Measurements from ENCODE around the gene RGS8.
"Not testable (repeated sequence)": the region's sequence is repeated elsewhere in the genome, so short reads cannot be mapped to it uniquely, and the experiment has no call there.

RGS8 gene

GRCh38 chr1:182693139-182693538 is 8.8 kb upstream of the RGS8 start:
- not testable (repeated sequence) for H3K9me3 Mint-ChIP-seq; ATAC-seq (replicated peaks; ENCODE audit: extremely low read depth, poor library complexity, severe bottlenecking); DNase-seq (ENCODE audit: low spot score in 2 of 2); H3K27ac Mint-ChIP-seq (ENCODE audit: low read depth); H3K4me1 Mint-ChIP-seq; H3K4me3 Mint-ChIP-seq; H3K36me3 Mint-ChIP-seq (ENCODE audit: insufficient read depth)
- peaks cover 19% of the 10 kb centered on the region for H3K27me3 Mint-ChIP-seq

GRCh38 chr1:182690886-182691443 is 6.6 kb upstream of the RGS8 start:
- Mint-ChIP-seq H3K27me3 (peaks cover 26% of the 10 kb centered on the region), H3K4me3 (no peak overlapping the region), H3K4me1 (no peaks in the 10 kb centered on the region), H3K9me3 (no peaks in the 10 kb centered on the region), H3K36me3 (ENCODE audit: insufficient read depth) (no peaks in the 10 kb centered on the region), H3K27ac (ENCODE audit: low read depth) (no peak overlapping the region)
- ATAC-seq (replicated peaks; ENCODE audit: extremely low read depth, poor library complexity, severe bottlenecking), result no peak
- no peak for DNase-seq (ENCODE audit: low spot score in 2 of 2)

GRCh38 chr1:182688436-182689205 is 4.2 kb upstream of the RGS8 start:
- H3K4me1 Mint-ChIP-seq, result no peaks in the 10 kb centered on the region
- no peaks in the 10 kb centered on the region for H3K9me3 Mint-ChIP-seq
- peaks cover 33% of the 10 kb centered on the region for H3K27me3 Mint-ChIP-seq
- H3K36me3 Mint-ChIP-seq (ENCODE audit: insufficient read depth), result no peaks in the 10 kb centered on the region
- no peak overlapping the region for H3K27ac Mint-ChIP-seq (ENCODE audit: low read depth)
- no peak overlapping the region for H3K4me3 Mint-ChIP-seq
- no peak for DNase-seq (ENCODE audit: low spot score in 2 of 2)
- no peak for ATAC-seq (replicated peaks; ENCODE audit: extremely low read depth, poor library complexity, severe bottlenecking)

- H3K36me3 Mint-ChIP-seq (ENCODE audit: insufficient read depth), result no peaks in the 10 kb centered on the region
- no peaks in the 10 kb centered on the region for H3K9me3 Mint-ChIP-seq
- peaks cover 41% of the 10 kb centered on the region for H3K27me3 Mint-ChIP-seq
- no peak for DNase-seq (ENCODE audit: low spot score in 2 of 2)
- ATAC-seq (replicated peaks; ENCODE audit: extremely low read depth, poor library complexity, severe bottlenecking), result no peak
- H3K27ac Mint-ChIP-seq (ENCODE audit: low read depth), result no peak overlapping the region
- no peaks in the 10 kb centered on the region for H3K4me1 Mint-ChIP-seq
- H3K4me3 Mint-ChIP-seq, result no peak overlapping the region
These were observed 3.0 kb upstream of the RGS8 start for GRCh38 chr1:182687361-182687760.

GRCh38 chr1:182686446-182686845 is 2.1 kb upstream of the RGS8 start:
- DNase-seq (ENCODE audit: low spot score in 2 of 2) (no peak), ATAC-seq (replicated peaks; ENCODE audit: extremely low read depth, poor library complexity, severe bottlenecking) (no peak)
- Mint-ChIP-seq H3K4me3 (no peak overlapping the region), H3K27me3 (peaks cover 41% of the 10 kb centered on the region), H3K36me3 (ENCODE audit: insufficient read depth) (no peaks in the 10 kb centered on the region), H3K9me3 (no peaks in the 10 kb centered on the region), H3K27ac (ENCODE audit: low read depth) (no peak overlapping the region), H3K4me1 (no peaks in the 10 kb centered on the region)

GRCh38 chr1:182685215-182685614 is 828 bp upstream of the RGS8 start:
- DNase-seq (ENCODE audit: low spot score in 2 of 2) (no peak), ATAC-seq (replicated peaks; ENCODE audit: extremely low read depth, poor library complexity, severe bottlenecking) (no peak)
- Mint-ChIP-seq H3K4me3 (no peak overlapping the region), H3K36me3 (ENCODE audit: insufficient read depth) (no peaks in the 10 kb centered on the region), H3K27ac (ENCODE audit: low read depth) (no peak overlapping the region), H3K27me3 (peaks cover 47% of the 10 kb centered on the region), H3K9me3 (no peaks in the 10 kb centered on the region), H3K4me1 (no peaks in the 10 kb centered on the region)

GRCh38 chr1:182682898-182683501 is 1.4 kb downstream of the RGS8 start:
- Mint-ChIP-seq H3K27ac (ENCODE audit: low read depth) (no peak overlapping the region), H3K9me3 (no peaks in the 10 kb centered on the region), H3K4me3 (no peak overlapping the region), H3K36me3 (ENCODE audit: insufficient read depth) (no peaks in the 10 kb centered on the region), H3K4me1 (no peaks in the 10 kb centered on the region), H3K27me3 (peaks cover 32% of the 10 kb centered on the region)
- ATAC-seq (replicated peaks; ENCODE audit: extremely low read depth, poor library complexity, severe bottlenecking), result no peak
- no peak for DNase-seq (ENCODE audit: low spot score in 2 of 2)

GRCh38 chr1:182682406-182682805 is 2.0 kb downstream of the RGS8 start:
- ATAC-seq (replicated peaks; ENCODE audit: extremely low read depth, poor library complexity, severe bottlenecking) (no peak), DNase-seq (ENCODE audit: low spot score in 2 of 2) (no peak)
- no peak overlapping the region for H3K27ac Mint-ChIP-seq (ENCODE audit: low read depth)
- H3K36me3 Mint-ChIP-seq (ENCODE audit: insufficient read depth), result no peaks in the 10 kb centered on the region
- H3K4me1 Mint-ChIP-seq, result no peaks in the 10 kb centered on the region
- H3K4me3 Mint-ChIP-seq, result no peak overlapping the region
- no peaks in the 10 kb centered on the region for H3K9me3 Mint-ChIP-seq
- H3K27me3 Mint-ChIP-seq, result peaks cover 27% of the 10 kb centered on the region

GRCh38 chr1:182681568-182681912 is 2.8 kb downstream of the RGS8 start:
- no peaks in the 10 kb centered on the region for H3K4me1 Mint-ChIP-seq
- no peaks in the 10 kb centered on the region for H3K9me3 Mint-ChIP-seq
- H3K27ac Mint-ChIP-seq (ENCODE audit: low read depth), result no peak overlapping the region
- ATAC-seq (replicated peaks; ENCODE audit: extremely low read depth, poor library complexity, severe bottlenecking) (no peak), DNase-seq (ENCODE audit: low spot score in 2 of 2) (no peak)
- H3K36me3 Mint-ChIP-seq (ENCODE audit: insufficient read depth), result no peaks in the 10 kb centered on the region
- H3K27me3 Mint-ChIP-seq, result peaks cover 24% of the 10 kb centered on the region
- no peak overlapping the region for H3K4me3 Mint-ChIP-seq

GRCh38 chr1:182680901-182681567 is 3.4 kb downstream of the RGS8 start:
- no peaks in the 10 kb centered on the region for H3K36me3 Mint-ChIP-seq (ENCODE audit: insufficient read depth)
- H3K4me3 Mint-ChIP-seq, result no peak overlapping the region
- no peak overlapping the region for H3K27ac Mint-ChIP-seq (ENCODE audit: low read depth)
- no peaks in the 10 kb centered on the region for H3K4me1 Mint-ChIP-seq
- no peaks in the 10 kb centered on the region for H3K9me3 Mint-ChIP-seq
- peaks cover 24% of the 10 kb centered on the region for H3K27me3 Mint-ChIP-seq
- DNase-seq (ENCODE audit: low spot score in 2 of 2), result no peak
- no peak for ATAC-seq (replicated peaks; ENCODE audit: extremely low read depth, poor library complexity, severe bottlenecking)

- DNase-seq (ENCODE audit: low spot score in 2 of 2), result no peak
- Mint-ChIP-seq H3K36me3 (ENCODE audit: insufficient read depth) (no peaks in the 10 kb centered on the region), H3K4me1 (no peaks in the 10 kb centered on the region), H3K4me3 (no peak overlapping the region), H3K9me3 (no peaks in the 10 kb centered on the region), H3K27ac (ENCODE audit: low read depth) (no peak overlapping the region), H3K27me3 (peaks cover 24% of the 10 kb centered on the region)
- no peak for ATAC-seq (replicated peaks; ENCODE audit: extremely low read depth, poor library complexity, severe bottlenecking)
These were observed 4.0 kb downstream of the RGS8 start for GRCh38 chr1:182680408-182680807.

GRCh38 chr1:182679684-182680083 is 4.7 kb downstream of the RGS8 start:
- Mint-ChIP-seq H3K4me3 (no peak overlapping the region), H3K27ac (ENCODE audit: low read depth) (no peak overlapping the region), H3K36me3 (ENCODE audit: insufficient read depth) (no peaks in the 10 kb centered on the region), H3K9me3 (no peaks in the 10 kb centered on the region), H3K4me1 (no peaks in the 10 kb centered on the region), H3K27me3 (peaks cover 24% of the 10 kb centered on the region)
- DNase-seq (ENCODE audit: low spot score in 2 of 2) (no peak), ATAC-seq (replicated peaks; ENCODE audit: extremely low read depth, poor library complexity, severe bottlenecking) (no peak)

Measured in central memory CD8-positive, alpha-beta T cell (primary cell).